HG02763 (cell line): ENCODE measurements around the gene NTSR1.

ENCODE experiments used
- ATAC-seq: cut with Tn5 transposase; IDR thresholded peaks from one replicate; pipeline ENCODE4 v1.9.1; 2021; ENCODE audit warnings: mild to moderate bottlenecking, moderate library complexity; ENCODE audit not compliant: unreplicated experiment

Gene NTSR1

DNA sequence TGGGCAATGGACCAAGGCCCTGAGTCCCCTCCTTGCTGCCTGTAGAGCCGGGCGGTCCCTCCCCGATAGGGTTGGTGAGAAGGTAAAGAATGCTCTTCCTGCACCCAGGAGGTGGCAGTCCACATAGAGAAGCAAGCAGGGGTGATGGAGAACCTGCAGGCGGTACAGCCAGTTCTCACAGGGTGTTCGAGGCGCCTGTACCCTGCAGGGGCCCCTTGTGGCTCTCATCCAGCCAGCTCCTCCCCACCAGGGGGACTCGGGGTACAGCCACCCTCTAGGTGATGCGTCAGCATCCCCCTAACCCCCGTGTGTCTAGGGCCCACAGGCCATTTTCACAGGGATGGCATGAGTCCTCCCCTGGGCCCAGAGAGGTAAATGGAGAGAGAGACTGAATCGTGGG, 103.1 kb downstream of the NTSR1 start:
- no peak for ATAC-seq
